GM23248 (cell line): ENCODE results near the gene NHLRC2.

ENCODE experiments used
- EZH2 ChIP-seq: fragments of 200-600 bp; sonication (generic); IDR thresholded peaks from 2 replicates; pipeline ENCODE4 v1.6.1; 2018; ENCODE audit warnings: antibody characterized with exemption, mild to moderate bottlenecking; ENCODE audit not compliant: insufficient read depth, poor library complexity, severe bottlenecking
- EZH2phosphoT487 ChIP-seq: fragments of 200-600 bp; sonication (generic); IDR thresholded peaks from 2 replicates; pipeline ENCODE4 v1.6.1; 2018; ENCODE audit warnings: antibody characterized with exemption, moderate library complexity, mild to moderate bottlenecking, low read depth; ENCODE audit not compliant: insufficient read depth

DNA sequence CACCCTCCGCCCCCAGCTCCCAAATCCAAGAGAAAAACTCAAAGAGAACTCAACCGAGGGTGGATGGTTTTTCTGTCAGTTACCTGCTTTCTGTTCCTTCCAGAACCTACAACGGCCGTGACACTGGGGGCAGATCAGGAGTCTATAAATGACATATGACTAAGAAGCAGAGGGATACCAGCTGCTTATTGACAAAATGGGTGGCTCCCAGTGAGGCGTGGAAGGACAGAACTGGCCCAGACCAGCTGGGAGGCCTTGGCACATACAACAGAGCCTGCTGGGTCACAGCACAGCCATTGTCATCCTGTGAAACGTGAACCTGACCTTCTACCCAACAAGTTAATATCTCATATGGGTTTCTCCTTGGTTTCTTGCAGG, 104.9 kb downstream of the NHLRC2 start:
- no peak for TF ChIP-seq EZH2phosphoT487
- TF ChIP-seq EZH2: no peak
